GM12878 (cell line): ENCODE data around the gene RBM45. TPM values are rescaled to one million over a fixed set of nuclear protein-coding genes. Genes with fewer than 3 reads are reported as not detected.

Source experiments
- ATAC-seq: fragments of 200-7000 bp; cut with Tn5 transposase; 3 replicates; pipeline ENCODE4 v1.9.1; 2020; ENCODE audit warnings: mild to moderate bottlenecking, moderate library complexity
- BruUV-seq: library from RNA; stranded (reverse); fragments of 400-500 nt; replicated peaks from 2 replicates; lab custom pipeline; 2021; lab: Mats Ljungman, UMichigan
- CTCF ChIA-PET: fragments of 300-600 bp; sonication (Branson Sonifier 250); formaldehyde crosslinking; extraction: SDS; loops from one replicate; lab custom pipeline; 2021; ENCODE audit warnings: inconsistent platforms; lab: Yijun Ruan, JAX
- POLR2A ChIA-PET: fragments of 350-600 bp; formaldehyde crosslinking; extraction: SDS; loops from one replicate; lab custom pipeline; 2021; ENCODE audit warnings: inconsistent platforms; lab: Charles Lee
- RAD21 ChIA-PET: fragments of 300-600 bp; sonication (Branson Sonifier 250); formaldehyde crosslinking; loops from one replicate; lab custom pipeline; 2023; ENCODE audit warnings: antibody characterized with exemption; ENCODE audit not compliant: unreplicated experiment; lab: Charles Lee
- SMC1A ChIA-PET: fragments of 300-600 bp; sonication (Branson Sonifier 250); formaldehyde crosslinking; loops from one replicate; lab custom pipeline; 2023; ENCODE audit not compliant: unreplicated experiment, uncharacterized antibody; lab: Charles Lee
- DNase-seq: peaks from one replicate; pipeline ENCODE4 v3.0.0-alpha.2; 2011; ENCODE audit warnings: low read depth, low spot score
- FAIRE-seq: peaks from 3 replicates; lab custom pipeline; 2011; peaks lifted over from hg19 to GRCh38; lab: Jason Lieb, UNC
- H2AFZ ChIP-seq: 2 replicates; pipeline ENCODE4 v1.6.0; 2011; ENCODE audit warnings: low read depth, low read length, control low read depth; ENCODE audit not compliant: control insufficient read depth
- H3K27ac ChIP-seq: 2 replicates; pipeline ENCODE4 v1.5.1; 2011; ENCODE audit warnings: control low read depth; ENCODE audit not compliant: control insufficient read depth, insufficient read depth
- H3K27me3 ChIP-seq, 2 experiments: replicated peaks in 1 of 2; 2 replicates each; pipeline versions ENCODE4 v1.6.0 to v1.6.1; 2011; ENCODE audit warnings: low read length in 1 of 2; ENCODE audit not compliant: control insufficient read depth in 2 of 2, insufficient read depth in 2 of 2
- H3K36me3 ChIP-seq, 2 experiments: 2 replicates each; pipeline ENCODE4 v1.5.1; 2011; ENCODE audit warnings: low read length in 1 of 2; ENCODE audit not compliant: control insufficient read depth in 2 of 2, insufficient read depth in 2 of 2
- H3K4me1 ChIP-seq: 2 replicates; pipeline ENCODE4 v1.6.1; 2011; ENCODE audit warnings: mild to moderate bottlenecking, low read length, moderate library complexity, mixed read lengths; ENCODE audit not compliant: control insufficient read depth, insufficient read depth
- H3K4me2 ChIP-seq: 2 replicates; pipeline ENCODE4 v1.6.0; 2011; ENCODE audit warnings: control low read depth; ENCODE audit not compliant: control insufficient read depth, insufficient read depth
- H3K4me3 ChIP-seq: fragments of 200-600 bp; sonication (generic); 2 replicates; pipeline ENCODE4 v1.5.1; 2016
- H3K79me2 ChIP-seq: 2 replicates; pipeline ENCODE4 v1.6.0; 2011; ENCODE audit warnings: low read length; ENCODE audit not compliant: control insufficient read depth, insufficient read depth
- H3K9ac ChIP-seq: 2 replicates; pipeline ENCODE4 v1.8.0; 2011; ENCODE audit warnings: low read length, control low read depth, mixed read lengths; ENCODE audit not compliant: control insufficient read depth, insufficient read depth
- H3K9me3 ChIP-seq: replicated peaks from 3 replicates; pipeline ENCODE4 v1.5.1; 2011; ENCODE audit warnings: mild to moderate bottlenecking, low read length; ENCODE audit not compliant: control insufficient read depth, insufficient read depth
- H4K20me1 ChIP-seq: 2 replicates; pipeline ENCODE4 v1.6.0; 2011; ENCODE audit not compliant: control insufficient read depth, insufficient read depth
- BRCA1 ChIP-seq: IDR thresholded peaks from 2 replicates; pipeline ENCODE4 v1.6.1; 2011; ENCODE audit warnings: low read depth, low read length, improper control_type of control experiment
- CREB1 ChIP-seq: IDR thresholded peaks from 2 replicates; pipeline ENCODE4 v1.6.1; 2012; ENCODE audit warnings: low read depth, mild to moderate bottlenecking, inconsistent platforms
- CREM ChIP-seq: IDR thresholded peaks from 2 replicates; pipeline ENCODE4 v1.6.1; 2014; ENCODE audit warnings: antibody characterized with exemption, low read depth
- KAT2A ChIP-seq: conservative IDR thresholded peaks from 2 replicates; pipeline ENCODE4 v1.6.1; 2011; ENCODE audit warnings: low read depth, low read length; ENCODE audit not compliant: control insufficient read depth
- MTA3 ChIP-seq: IDR thresholded peaks from 2 replicates; pipeline ENCODE4 v1.6.1; 2012; ENCODE audit warnings: low read length, inconsistent platforms, borderline replicate concordance
- MYC ChIP-seq: IDR thresholded peaks from 2 replicates; pipeline ENCODE4 v1.6.1; 2011; ENCODE audit warnings: mild to moderate bottlenecking, low read length, moderate library complexity, inconsistent platforms; ENCODE audit not compliant: insufficient read depth, insufficient replicate concordance, insufficient read length, severe bottlenecking
- NBN ChIP-seq: fragments of 450-650 bp; IDR thresholded peaks from 2 replicates; pipeline ENCODE4 v1.6.1; 2016
- SP1 ChIP-seq: IDR thresholded peaks from one replicate; pipeline ENCODE4 v1.6.1; 2011; ENCODE audit warnings: low read depth, low read length
- SREBF2 ChIP-seq: IDR thresholded peaks from 2 replicates; pipeline ENCODE4 v1.6.1; 2012; ENCODE audit warnings: mild to moderate bottlenecking, low read length
- ZBTB11 ChIP-seq: fragments of 450-650 bp; formaldehyde crosslinking; IDR thresholded peaks from 2 replicates; pipeline ENCODE4 v1.5.0; 2022; ENCODE audit warnings: mild to moderate bottlenecking, missing genetic modification characterization
- ZBTB40 ChIP-seq: fragments of 450-650 bp; IDR thresholded peaks from 2 replicates; pipeline ENCODE4 v1.6.1; 2016; ENCODE audit warnings: mild to moderate bottlenecking, moderate library complexity, borderline replicate concordance
- ZNF687 ChIP-seq: fragments of 450-650 bp; IDR thresholded peaks from 2 replicates; pipeline ENCODE4 v1.6.1; 2017; ENCODE audit warnings: mild to moderate bottlenecking, moderate library complexity
- WGBS: methylation state at CpG from one replicate; pipeline ENCODE4 v1.1.6; 2016; ENCODE audit warnings: low lambda C conversion rate; ENCODE audit not compliant: insufficient replicate concordance, insufficient coverage; ENCODE audit errors: missing lambda C conversion rate; 5-methylcytosine and 5-hydroxymethylcytosine counted together
- in situ Hi-C: fragments of 300-500 bp; cut with MboI; formaldehyde crosslinking; loops from 9 replicates; pipeline ENCODE4 v1.14.3; 2018; ENCODE audit warnings: mixed read lengths
- intact Hi-C: fragments of 100-400 bp; cut with micrococcal nuclease; formaldehyde crosslinking; loops from one replicate; pipeline ENCODE4 v1.14.2; 2022; ENCODE audit not compliant: unreplicated experiment
- polyA plus RNA-seq, 11 experiments: library from polyadenylated mRNA; depleted of rRNA in 4 of 11; unstranded in 6 of 11; stranded (reverse) in 5 of 11; fragments of >200 nt; fragmentation: Nextera tagmentation in 4 of 11; fragmentation: Illumina TruSeq in 1 of 11; extraction: Ambion mirVana in 4 of 11; extraction: Trizol in 1 of 11; gene quantifications; 1 replicate in 1 of 11; 2 replicates in 10 of 11; pipeline versions ENCODE4 v1.2.1 to v1.2.3, GENCODE V29; 2011 to 2016; ENCODE audit warnings: inconsistent platforms in 2 of 11, missing spikeins in 2 of 11, low read depth in 1 of 11
- total RNA-seq, 4 experiments: library from RNA; depleted of rRNA in 3 of 4; stranded (reverse); fragments of >200 nt in 3 of 4; fragmentation: Illumina TruSeq in 1 of 4; extraction: Trizol in 1 of 4; gene quantifications; 2 replicates each; pipeline versions ENCODE4 v1.2.1 to v1.2.3, GENCODE V29; 2013 to 2021

Gene RBM45
- total and polyA plus RNA-seq, 10 of the 15 experiments (the other 5 are each of a cell fraction or from before 2014, with no cell fraction given): 6.2 to 21.7 (median 14.6) TPM

GRCh38 chr2:178160601-178161000 is 48.4 kb downstream of the RBM45 start:
- Histone ChIP-seq H3K9ac (no peak overlapping the region), H3K4me3 (no peak overlapping the region), H2AFZ (no peak overlapping the region), H4K20me1 (no peaks in the 10 kb centered on the region), H3K27me3 (no peaks in the 10 kb centered on the region; a peak in 1 of 4 replicates), H3K9me3 (no peaks in the 10 kb centered on the region), H3K4me1 (no peaks in the 10 kb centered on the region), H3K27ac (no peak overlapping the region), H3K36me3 (no peaks in the 10 kb centered on the region), H3K79me2 (no peaks in the 10 kb centered on the region), H3K4me2 (no peak overlapping the region)
- WGBS: 79% methylated on average over 1 of the region's 1 CpG
- RAD21 ChIA-PET: no interaction called here
- SMC1A ChIA-PET: no interaction called here
- ATAC-seq (no peak), FAIRE-seq (no peak), DNase-seq (no peak)
- in situ Hi-C loops: no loop called here
- BruUV-seq: no TSS peak
- intact Hi-C loops: no loop called here
- CTCF ChIA-PET: no interaction called here
- POLR2A ChIA-PET: no interaction called here
- no peak for TF ChIP-seq KAT2A
- TF ChIP-seq SP1: no peak
- TF ChIP-seq ZNF687: no peak
- TF ChIP-seq CREM: no peak
- no peak for TF ChIP-seq SREBF2
- TF ChIP-seq BRCA1: no peak
- no peak for TF ChIP-seq NBN
- TF ChIP-seq ZBTB40: no peak
- no peak for TF ChIP-seq CREB1
- no peak for TF ChIP-seq MTA3
- no peak for TF ChIP-seq ZBTB11 (CRISPR knock-in tag)
- no peak for TF ChIP-seq MYC
